GM12892 (cell line): Measurements from ENCODE around the gene SYNE2.

Source experiments
- DNase-seq: peaks from one replicate; pipeline ENCODE4 v3.0.0; 2011; ENCODE audit not compliant: insufficient read length
- FAIRE-seq: peaks from 2 replicates; lab custom pipeline; 2011; peaks lifted over from hg19 to GRCh38; lab: Jason Lieb, UNC
- POLR2A ChIP-seq: IDR thresholded peaks from 2 replicates; pipeline ENCODE4 v1.6.1; 2011; ENCODE audit warnings: low read depth, low read length, control low read depth
- POLR2AphosphoS5 ChIP-seq: IDR thresholded peaks from 2 replicates; pipeline ENCODE4 v1.6.1; 2011; ENCODE audit warnings: low read depth, low read length, control low read depth
- TAF1 ChIP-seq: IDR thresholded peaks from 2 replicates; pipeline ENCODE4 v1.6.1; 2011; ENCODE audit warnings: low read depth, mild to moderate bottlenecking, control low read depth, low read length, borderline replicate concordance

The SYNE2 gene

GRCh38 chr14:63982156-63982555, 129.4 kb downstream of the SYNE2 start:
- TF ChIP-seq POLR2A (no peak), TAF1 (no peak), POLR2AphosphoS5 (no peak)
- FAIRE-seq = no peak
- DNase-seq = no peak

GRCh38 chr14:63982629-63983028, 129.8 kb downstream of the SYNE2 start:
- FAIRE-seq (no peak), DNase-seq (no peak)
- TF ChIP-seq POLR2A = no peak

DNA sequence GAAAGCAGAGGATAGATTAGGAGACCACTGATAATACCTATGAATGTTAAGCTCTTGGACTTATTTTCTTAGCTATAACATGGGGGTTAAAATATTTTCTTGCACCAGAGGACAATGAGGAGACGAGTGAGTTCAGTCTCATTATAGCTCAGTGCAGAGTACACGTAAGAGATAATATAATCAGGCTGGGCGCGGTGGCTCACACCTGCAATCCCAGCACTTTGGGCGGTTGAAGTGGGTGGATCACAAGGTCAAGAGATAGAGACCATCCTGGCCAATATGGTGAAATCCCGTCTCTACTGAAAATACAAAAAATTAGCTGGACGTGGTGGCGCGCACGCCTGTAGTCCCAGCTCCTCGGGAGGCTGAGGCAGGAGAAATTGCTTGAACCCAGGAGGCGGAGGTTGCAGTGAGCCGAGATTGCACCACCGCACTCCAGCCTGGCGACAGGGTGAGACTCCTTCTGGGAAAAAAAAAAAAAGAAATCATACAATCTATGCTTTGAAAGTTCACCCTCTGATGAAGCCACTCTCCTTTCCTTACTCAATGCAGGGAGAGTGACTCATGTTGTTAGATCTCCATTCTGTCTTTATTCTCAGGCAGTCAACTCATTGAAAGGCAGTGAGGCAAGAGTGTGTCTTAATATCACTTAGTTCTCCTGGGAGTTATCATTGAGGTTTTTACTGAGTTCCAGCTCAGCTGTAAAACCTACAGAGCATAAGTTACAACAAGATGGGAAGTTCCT, 134.2 kb downstream of the SYNE2 start:
- no peak for DNase-seq

GRCh38 chr14:63988579-63988978, 135.8 kb downstream of the SYNE2 start:
- DNase-seq (no peak), FAIRE-seq (no peak)
- TF ChIP-seq POLR2AphosphoS5 = no peak
- TF ChIP-seq POLR2A = no peak
- no peak for TF ChIP-seq TAF1

More for the DNA sequence above, 134.2 kb downstream of the SYNE2 start:
- TF ChIP-seq POLR2A (no peak), POLR2AphosphoS5 (no peak), TAF1 (no peak)
- FAIRE-seq = no peak

DNA sequence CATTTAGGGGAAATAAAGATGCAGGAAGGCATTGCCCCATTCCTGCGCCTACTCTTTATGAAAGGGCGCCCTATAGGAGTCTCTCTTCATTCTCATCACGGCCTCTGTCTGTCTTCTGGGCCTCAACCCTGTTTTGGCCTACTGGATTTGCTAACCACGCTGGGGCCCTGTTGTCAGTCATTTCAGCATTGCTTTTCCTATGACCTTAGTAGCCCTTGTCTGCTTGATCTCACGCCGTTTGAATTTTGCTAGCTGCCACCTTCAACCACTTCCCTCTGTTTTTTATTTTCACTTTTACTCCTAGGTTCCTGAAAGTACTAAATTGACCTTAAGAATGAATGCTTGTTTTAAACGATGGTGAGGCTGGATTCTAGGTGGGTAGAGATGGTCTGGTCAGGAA, 139.0 kb downstream of the SYNE2 start:
- FAIRE-seq (no peak), DNase-seq (no peak)
- TF ChIP-seq POLR2AphosphoS5 (no peak), POLR2A (no peak), TAF1 (no peak)

DNA sequence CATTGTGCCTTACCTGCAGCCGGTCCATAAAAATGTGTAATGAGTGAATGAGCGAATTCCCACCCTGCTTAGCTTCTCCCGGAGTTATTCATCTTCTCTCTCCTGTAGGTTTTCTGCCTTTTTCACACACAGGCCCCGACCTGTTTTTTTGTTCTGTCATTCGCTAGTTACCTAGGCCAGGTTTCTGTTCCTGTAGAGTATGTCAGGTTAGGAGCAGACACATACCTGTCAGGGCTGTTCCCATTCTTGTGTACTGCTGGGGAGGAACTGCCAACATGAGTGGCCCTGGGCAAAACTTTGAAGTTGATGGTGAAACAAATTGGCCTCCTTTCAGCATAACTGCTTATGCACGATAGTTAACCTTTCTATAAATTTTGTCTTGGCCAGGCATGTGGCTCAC, 140.1 kb downstream of the SYNE2 start:
- no peak for DNase-seq
- TF ChIP-seq POLR2A = no peak
- no peak for TF ChIP-seq TAF1
- TF ChIP-seq POLR2AphosphoS5 = no peak
- FAIRE-seq = no peak

- FAIRE-seq = no peak
- TF ChIP-seq TAF1 (no peak), POLR2A (no peak), POLR2AphosphoS5 (no peak)
- no peak for DNase-seq
Measured at GRCh38 chr14:63993992-63994391, 141.2 kb downstream of the SYNE2 start.

GRCh38 chr14:63995285-63995684, 142.5 kb downstream of the SYNE2 start:
- TF ChIP-seq POLR2AphosphoS5 = no peak
- TF ChIP-seq TAF1 = no peak
- no peak for TF ChIP-seq POLR2A
- DNase-seq (no peak), FAIRE-seq (no peak)

DNA sequence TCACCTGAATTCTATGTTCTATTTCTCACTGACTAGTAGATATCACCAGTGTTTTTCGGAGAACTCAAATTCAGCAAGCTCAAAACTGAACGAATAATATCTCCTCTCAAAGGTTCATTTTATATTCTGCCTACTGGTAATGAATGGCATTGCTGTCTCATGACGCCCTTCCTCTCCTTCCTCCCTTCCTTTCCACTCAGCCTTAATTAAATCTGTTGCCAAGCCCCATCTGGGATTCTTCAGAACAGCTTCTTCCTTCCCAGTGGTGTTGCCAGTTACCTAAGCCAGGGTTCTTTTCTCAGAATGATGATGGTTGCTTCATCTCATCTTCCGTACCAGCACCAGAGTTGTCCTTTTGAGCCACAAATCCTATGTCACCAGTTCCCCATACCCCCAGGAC, 143.2 kb downstream of the SYNE2 start:
- DNase-seq (no peak), FAIRE-seq (no peak)
- TF ChIP-seq TAF1 (no peak), POLR2AphosphoS5 (no peak), POLR2A (no peak)

- FAIRE-seq (no peak), DNase-seq (no peak)
- no peak for TF ChIP-seq TAF1
- no peak for TF ChIP-seq POLR2AphosphoS5
- no peak for TF ChIP-seq POLR2A
Measured at GRCh38 chr14:63996625-63997220, 143.9 kb downstream of the SYNE2 start.

DNA sequence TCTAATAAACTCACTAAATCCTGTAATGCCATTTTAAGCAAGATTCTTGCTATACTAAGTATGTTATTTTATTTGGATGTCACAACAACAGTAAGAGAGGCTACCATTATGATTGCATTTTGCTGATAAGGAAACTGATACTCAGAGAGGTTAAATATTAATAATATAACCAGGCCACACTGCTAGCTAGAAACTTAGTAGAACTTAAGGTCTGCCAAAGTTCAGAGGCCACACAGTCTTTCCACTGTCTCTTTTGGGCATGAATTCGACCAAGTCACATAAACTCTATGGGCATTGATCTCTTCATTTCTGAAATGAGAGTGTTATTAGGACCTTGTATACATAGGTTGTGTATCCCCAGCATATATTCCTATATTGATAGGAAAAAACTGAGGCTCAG, 147.9 kb downstream of the SYNE2 start:
- TF ChIP-seq POLR2A = no peak
- no peak for TF ChIP-seq POLR2AphosphoS5
- no peak for TF ChIP-seq TAF1
- DNase-seq (no peak), FAIRE-seq (no peak)

- FAIRE-seq (no peak), DNase-seq (no peak)
- TF ChIP-seq POLR2A (no peak), POLR2AphosphoS5 (no peak), TAF1 (no peak)
Measured at GRCh38 chr14:64005822-64006221, 153.0 kb downstream of the SYNE2 start.

- no peak for TF ChIP-seq TAF1
- no peak for TF ChIP-seq POLR2AphosphoS5
- no peak for TF ChIP-seq POLR2A
- FAIRE-seq (no peak), DNase-seq (no peak)
Measured at GRCh38 chr14:64008016-64008415, 155.2 kb downstream of the SYNE2 start.
